Fibroblast of pulmonary artery (primary cell): Measurements from ENCODE around the gene STK4.

Source experiments
- DNase-seq: peaks from one replicate; pipeline ENCODE4 v3.0.0-alpha.2; 2010; ENCODE audit warnings: low read depth
- H3K4me3 ChIP-seq: replicated peaks from 2 replicates; pipeline ENCODE4 v1.5.1; 2011; ENCODE audit warnings: low read depth, mild to moderate bottlenecking, control low read depth, low read length, moderate library complexity
- CTCF ChIP-seq: IDR thresholded peaks from 2 replicates; pipeline ENCODE4 v1.5.1; 2011; ENCODE audit warnings: mild to moderate bottlenecking, control low read depth, low read length, inconsistent platforms; ENCODE audit errors: missing control alignments

Gene STK4

GRCh38 chr20:45049904-45050471 lies 83.7 kb downstream of the STK4 start:
- DNase-seq: no peak
- no peak for TF ChIP-seq CTCF
- H3K4me3 ChIP-seq: no peak overlapping the region

GRCh38 chr20:45051204-45052060 lies 85.1 kb downstream of the STK4 start:
- no peak for DNase-seq
- no peak for TF ChIP-seq CTCF
- H3K4me3 ChIP-seq: no peak overlapping the region

- peak; percentile 59 for DNase-seq
- H3K4me3 ChIP-seq: no peak overlapping the region
- no peak for TF ChIP-seq CTCF
Measured at GRCh38 chr20:45052698-45053429, 86.6 kb downstream of the STK4 start.

GRCh38 chr20:45053430-45054351 lies 87.4 kb downstream of the STK4 start:
- H3K4me3 ChIP-seq: no peak overlapping the region
- DNase-seq: no peak
- TF ChIP-seq CTCF: no peak

GRCh38 chr20:45055056-45055455 lies 88.7 kb downstream of the STK4 start:
- TF ChIP-seq CTCF: no peak
- DNase-seq: no peak

GRCh38 chr20:45056473-45057173 lies 90.3 kb downstream of the STK4 start:
- TF ChIP-seq CTCF: no peak
- no peak for DNase-seq
- no peak overlapping the region for H3K4me3 ChIP-seq

More at GRCh38 chr20:45055056-45055455, 88.7 kb downstream of the STK4 start:
- H3K4me3 ChIP-seq: no peak overlapping the region
